ENCODE measurements around the gene UMODL1.

The UMODL1 gene

GRCh38 chr21:42154237-42155044 lies 83.3 kb downstream of the UMODL1 start:
- CTCF ChIA-PET = interaction anchor here (3.0 kb wide), 1 partner anchor 9 kb away, joined by 13 read pairs; no protein-coding TSS in a partner anchor

DNA sequence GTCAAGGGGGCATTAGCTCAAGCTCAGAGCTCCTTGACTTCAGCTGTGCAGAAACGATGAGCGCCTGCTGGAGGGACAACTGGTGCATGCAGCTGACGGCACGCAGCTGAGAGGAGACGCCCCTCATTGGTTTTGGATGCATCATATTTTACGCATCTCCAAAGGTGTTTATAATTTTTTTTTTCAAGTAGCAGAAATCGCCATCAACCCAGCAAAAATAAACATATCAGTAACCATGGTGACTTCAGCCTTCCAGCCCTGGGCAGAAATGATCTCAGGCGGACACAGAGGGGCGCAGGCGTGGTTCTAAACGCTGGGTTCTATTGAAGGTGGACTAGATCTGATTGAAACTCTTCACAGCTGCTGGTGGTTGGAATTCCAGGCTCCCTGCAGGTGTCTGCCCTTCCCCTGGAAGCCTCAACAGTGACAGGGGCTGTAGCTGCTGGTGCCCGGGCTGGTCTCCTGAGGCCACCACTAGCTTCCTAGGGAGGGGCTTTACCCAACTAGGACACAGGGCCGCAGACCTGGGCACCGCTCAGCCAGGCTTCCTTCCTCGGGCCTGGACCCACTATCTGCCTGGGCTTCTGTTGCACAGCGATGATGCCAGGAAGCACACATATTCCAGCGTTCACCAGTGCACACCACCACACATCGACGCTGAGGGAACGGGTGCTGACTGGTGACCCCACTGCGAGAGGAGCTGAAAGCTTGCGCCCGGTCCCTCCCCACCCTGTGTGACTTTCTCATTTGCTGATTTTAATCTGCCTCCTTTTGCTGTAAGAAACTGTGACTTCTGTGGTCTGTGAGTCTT lies 84.1 kb downstream of the UMODL1 start:
- ChIA-PET POLR2A (no interaction called here), CTCF (interaction anchor here (3.0 kb wide), 1 partner anchor 10 kb away, joined by 13 read pairs; no protein-coding TSS in a partner anchor)
- TF ChIP-seq, protein P1, sequence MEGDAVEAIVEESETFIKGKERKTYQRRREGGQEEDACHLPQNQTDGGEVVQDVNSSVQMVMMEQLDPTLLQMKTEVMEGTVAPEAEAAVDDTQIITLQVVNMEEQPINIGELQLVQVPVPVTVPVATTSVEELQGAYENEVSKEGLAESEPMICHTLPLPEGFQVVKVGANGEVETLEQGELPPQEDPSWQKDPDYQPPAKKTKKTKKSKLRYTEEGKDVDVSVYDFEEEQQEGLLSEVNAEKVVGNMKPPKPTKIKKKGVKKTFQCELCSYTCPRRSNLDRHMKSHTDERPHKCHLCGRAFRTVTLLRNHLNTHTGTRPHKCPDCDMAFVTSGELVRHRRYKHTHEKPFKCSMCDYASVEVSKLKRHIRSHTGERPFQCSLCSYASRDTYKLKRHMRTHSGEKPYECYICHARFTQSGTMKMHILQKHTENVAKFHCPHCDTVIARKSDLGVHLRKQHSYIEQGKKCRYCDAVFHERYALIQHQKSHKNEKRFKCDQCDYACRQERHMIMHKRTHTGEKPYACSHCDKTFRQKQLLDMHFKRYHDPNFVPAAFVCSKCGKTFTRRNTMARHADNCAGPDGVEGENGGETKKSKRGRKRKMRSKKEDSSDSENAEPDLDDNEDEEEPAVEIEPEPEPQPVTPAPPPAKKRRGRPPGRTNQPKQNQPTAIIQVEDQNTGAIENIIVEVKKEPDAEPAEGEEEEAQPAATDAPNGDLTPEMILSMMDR (IDR thresholded peaks at IDR 0.05; ENCODE audit: insufficient read depth, low read length, missing control alignments) = no peak
- DNase-seq (ENCODE audit: low read depth, low spot score) = no peak
- no peak overlapping the region for H3K4me3 ChIP-seq (ENCODE audit: low read depth, low read length)

More at GRCh38 chr21:42154237-42155044, 83.3 kb downstream of the UMODL1 start:
- TF ChIP-seq, protein P1 (IDR thresholded peaks at IDR 0.05; ENCODE audit: insufficient read depth, low read length, missing control alignments) = no peak
- no peak overlapping the region for H3K4me3 ChIP-seq (ENCODE audit: low read depth, low read length)
- POLR2A ChIA-PET = no interaction called here
- DNase-seq (ENCODE audit: low read depth, low spot score) = no peak

DNA sequence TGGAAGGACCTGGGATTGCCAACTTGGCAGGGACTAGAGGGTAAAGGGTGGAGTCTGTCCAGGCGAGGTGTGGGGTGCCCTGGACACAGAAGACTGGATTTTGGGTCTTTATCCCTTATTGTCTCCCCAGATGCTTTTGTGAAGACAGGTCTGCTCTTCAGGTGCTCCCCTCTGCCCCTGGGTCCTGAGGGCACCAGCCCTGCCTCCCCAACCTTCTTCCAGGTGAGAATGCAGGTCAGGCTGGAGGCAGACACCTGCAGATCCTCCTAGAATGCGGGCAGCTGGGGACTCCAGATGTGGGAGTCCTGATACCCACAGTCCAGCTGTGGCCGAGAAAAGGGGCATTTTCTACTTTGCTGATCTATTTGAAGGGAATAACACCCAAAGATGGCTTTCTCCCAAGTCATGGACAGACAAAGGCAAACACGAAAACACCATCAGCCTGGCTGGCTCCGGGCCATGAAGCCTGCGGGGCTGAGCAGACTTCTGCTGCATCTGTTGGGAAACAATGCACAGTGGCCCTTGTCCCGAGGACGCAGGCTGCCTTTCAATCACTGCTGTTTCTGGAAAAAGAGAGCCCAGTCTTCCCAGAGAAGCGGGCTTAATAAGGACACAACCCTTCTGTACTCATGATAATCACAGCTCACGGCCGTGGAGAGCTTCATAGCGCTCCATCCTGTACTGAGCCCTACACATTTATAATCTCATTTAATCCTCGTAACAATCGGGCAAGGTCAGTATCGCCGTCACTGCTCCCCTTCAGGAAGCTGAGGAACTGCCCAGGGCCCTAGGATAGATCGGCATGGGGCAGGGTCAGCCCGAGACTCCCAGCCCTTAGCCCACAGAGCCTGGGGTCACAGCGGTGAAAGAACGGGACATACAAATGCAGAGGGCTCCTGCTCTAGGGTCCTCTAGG lies 85.8 kb downstream of the UMODL1 start:
- TF ChIP-seq, protein P1 (IDR thresholded peaks at IDR 0.05; ENCODE audit: insufficient read depth, low read length, missing control alignments) = no peak
- CTCF ChIA-PET = interaction anchor here (1.1 to 1.3 kb wide), 2 partner anchors 12 to 102 kb away, joined by 3 read pairs; no protein-coding TSS in a partner anchor
- POLR2A ChIA-PET = no interaction called here
- H3K4me3 ChIP-seq (ENCODE audit: low read depth, low read length) = no peak overlapping the region
- no peak for DNase-seq (ENCODE audit: low read depth, low spot score)

DNA sequence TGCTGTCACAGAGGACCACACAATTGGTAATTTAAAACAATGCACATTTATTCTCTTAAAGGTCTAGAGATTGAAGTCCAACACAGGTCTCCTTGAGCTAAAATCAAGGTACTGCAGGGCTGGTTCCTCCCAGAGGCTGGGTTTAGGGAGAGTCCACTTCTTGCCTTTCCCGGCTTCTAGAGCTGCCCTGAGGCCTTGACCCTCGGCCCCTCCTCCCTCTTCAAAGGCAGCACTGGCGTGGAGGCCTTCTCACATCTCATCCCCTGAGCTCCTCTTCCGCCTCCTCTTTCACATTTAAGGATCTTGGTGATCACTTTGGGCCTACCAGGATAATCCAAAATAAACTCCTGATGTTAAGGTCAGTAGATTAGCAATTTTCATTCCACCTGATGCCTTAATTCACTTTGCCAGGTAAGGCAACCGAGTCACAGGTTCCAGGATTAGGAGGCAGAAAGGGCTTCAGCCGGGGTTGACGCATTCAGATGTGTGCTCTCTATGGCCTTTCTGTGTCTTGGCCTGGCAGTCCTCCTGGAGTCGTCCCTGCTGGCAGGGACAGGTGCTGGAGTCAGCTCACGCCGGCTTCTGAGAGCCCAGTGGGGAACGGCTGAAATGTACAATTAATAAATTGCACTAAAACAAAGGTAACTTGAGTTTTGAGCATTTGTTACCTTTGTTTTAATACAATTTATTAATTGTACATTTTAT lies 86.6 kb downstream of the UMODL1 start:
- POLR2A ChIA-PET = interaction anchor here (0.5 kb wide), 1 partner anchor 316 kb away, joined by 3 read pairs; no protein-coding TSS in a partner anchor
- no peak for DNase-seq (ENCODE audit: low read depth, low spot score)
- CTCF ChIA-PET = interaction anchor here (1.1 to 3.2 kb wide), 3 partner anchors 12 to 101 kb away, joined by 3 to 12 read pairs (median 3); no protein-coding TSS in a partner anchor
- TF ChIP-seq, protein P1 (IDR thresholded peaks at IDR 0.05; ENCODE audit: insufficient read depth, low read length, missing control alignments) = no peak
- no peak overlapping the region for H3K4me3 ChIP-seq (ENCODE audit: low read depth, low read length)

- H3K4me3 ChIP-seq (ENCODE audit: low read depth, low read length) = no peak overlapping the region
- no peak for DNase-seq (ENCODE audit: low read depth, low spot score)
- POLR2A ChIA-PET = no interaction called here
- TF ChIP-seq, protein P1 (IDR thresholded peaks at IDR 0.05; ENCODE audit: insufficient read depth, low read length, missing control alignments) = no peak
- CTCF ChIA-PET = interaction anchor here (1.0 to 3.2 kb wide), 3 partner anchors 10 to 100 kb away, joined by 3 to 12 read pairs (median 3); no protein-coding TSS in a partner anchor
These were observed 87.7 kb downstream of the UMODL1 start for GRCh38 chr21:42158846-42159245.

Data from AG04449 (cell line).